ENCODE results near the gene RIT1. TPM values are rescaled to one million over a fixed set of nuclear protein-coding genes. Genes with fewer than 3 reads are reported as not detected.
A peak's percentile ranks its signal among the peaks of the same experiment; 100 is the strongest.
"Not testable (repeated sequence)": the region's sequence is repeated elsewhere in the genome, so short reads cannot be mapped to it uniquely, and the experiment has no call there.

The RIT1 gene
- total RNA-seq, 2 experiments from 2014 or later: 26.0 to 26.4 TPM

GRCh38 chr1:155910621-155911121 is 478 bp downstream of the RIT1 start:
- CTCF ChIA-PET: interaction anchor here (0.6 kb wide), 1 partner anchor 22 kb away, joined by 3 read pairs; no protein-coding TSS in a partner anchor

GRCh38 chr1:155909894-155910293 is 1.3 kb downstream of the RIT1 start:
- Mint-ChIP-seq H3K4me1 (ENCODE audit: low read depth) (peaks cover 26% of the 10 kb centered on the region), H3K27me3 (ENCODE audit: low read depth) (no peaks in the 10 kb centered on the region), H3K27ac (peak overlapping the region; percentile 6), H3K4me3 (peak overlapping the region; percentile 99), H3K9me3 (ENCODE audit: insufficient read depth) (no peaks in the 10 kb centered on the region), H3K36me3 (ENCODE audit: low read depth) (peaks cover 62% of the 10 kb centered on the region)
- DNase-seq (no peak), ATAC-seq (no peak)
- ChIA-PET CTCF (no interaction called here), POLR2A (no interaction called here)

More at GRCh38 chr1:155910621-155911121, 478 bp downstream of the RIT1 start:
- Mint-ChIP-seq H3K9me3 (ENCODE audit: insufficient read depth) (no peaks in the 10 kb centered on the region), H3K4me3 (peak overlapping the region; percentile 99), H3K27ac (peak overlapping the region; percentile 99), H3K36me3 (ENCODE audit: low read depth) (peaks cover 63% of the 10 kb centered on the region), H3K4me1 (ENCODE audit: low read depth) (peaks cover 26% of the 10 kb centered on the region), H3K27me3 (ENCODE audit: low read depth) (no peaks in the 10 kb centered on the region)
- DNase-seq (peak; percentile 29), ATAC-seq (peak; percentile 38)
- POLR2A ChIA-PET: no interaction called here

GRCh38 chr1:155904261-155904660 is 6.9 kb downstream of the RIT1 start:
- peaks cover 9% of the 10 kb centered on the region for H3K4me1 Mint-ChIP-seq (ENCODE audit: low read depth)
- no peaks in the 10 kb centered on the region for H3K9me3 Mint-ChIP-seq (ENCODE audit: insufficient read depth)
- no peaks in the 10 kb centered on the region for H3K27me3 Mint-ChIP-seq (ENCODE audit: low read depth)
- ATAC-seq (no peak), DNase-seq (no peak)
- H3K27ac Mint-ChIP-seq: no peak overlapping the region
- peaks cover 51% of the 10 kb centered on the region for H3K36me3 Mint-ChIP-seq (ENCODE audit: low read depth)
- CTCF ChIA-PET: interaction anchor here (1.2 to 2.7 kb wide), 3 partner anchors 42 to 163 kb away, joined by 3 to 10 read pairs (median 5); no protein-coding TSS in a partner anchor
- H3K4me3 Mint-ChIP-seq: no peak overlapping the region
- POLR2A ChIA-PET: interaction anchor here (1.1 kb wide), 1 partner anchor 30 kb away, joined by 3 read pairs; the partner anchor contains the start of gene KHDC4

- ATAC-seq: no peak
- Mint-ChIP-seq H3K27ac (no peak overlapping the region), H3K4me1 (ENCODE audit: low read depth) (peaks cover 4% of the 10 kb centered on the region), H3K27me3 (ENCODE audit: low read depth) (no peaks in the 10 kb centered on the region), H3K36me3 (ENCODE audit: low read depth) (peaks cover 48% of the 10 kb centered on the region), H3K4me3 (no peak overlapping the region), H3K9me3 (ENCODE audit: insufficient read depth) (no peaks in the 10 kb centered on the region)
- no peak for DNase-seq
- CTCF ChIA-PET: interaction anchor here (0.7 kb wide), 1 partner anchor 120 kb away, joined by 3 read pairs; no protein-coding TSS in a partner anchor
- POLR2A ChIA-PET: interaction anchor here (1.1 kb wide), 1 partner anchor 21 kb away, joined by 3 read pairs; no protein-coding TSS in a partner anchor
These were observed 11.0 kb downstream of the RIT1 start for GRCh38 chr1:155900161-155900560.

- Mint-ChIP-seq H3K4me1 (ENCODE audit: low read depth) (peaks cover 4% of the 10 kb centered on the region), H3K27ac (no peak overlapping the region), H3K4me3 (no peak overlapping the region), H3K36me3 (ENCODE audit: low read depth) (peaks cover 45% of the 10 kb centered on the region), H3K27me3 (ENCODE audit: low read depth) (no peaks in the 10 kb centered on the region), H3K9me3 (ENCODE audit: insufficient read depth) (no peaks in the 10 kb centered on the region)
- no peak for DNase-seq
- ATAC-seq: no peak
- POLR2A ChIA-PET: interaction anchor here (1.0 to 1.4 kb wide), 3 partner anchors 21 to 78 kb away, joined by 3 read pairs; partner anchors contain the start of gene KHDC4
- CTCF ChIA-PET: interaction anchor here (0.6 to 1.3 kb wide), 2 partner anchors 38 to 81 kb away, joined by 3 read pairs; no protein-coding TSS in a partner anchor
These were observed 11.5 kb downstream of the RIT1 start for GRCh38 chr1:155899683-155900082.

GRCh38 chr1:155898888-155899287 is 12.3 kb downstream of the RIT1 start:
- Mint-ChIP-seq H3K27me3 (ENCODE audit: low read depth) (no peaks in the 10 kb centered on the region), H3K4me1 (ENCODE audit: low read depth) (peaks cover 3% of the 10 kb centered on the region), H3K9me3 (ENCODE audit: insufficient read depth) (no peaks in the 10 kb centered on the region), H3K36me3 (ENCODE audit: low read depth) (peaks cover 37% of the 10 kb centered on the region), H3K27ac (no peak overlapping the region), H3K4me3 (no peak overlapping the region)
- CTCF ChIA-PET: interaction anchor here (0.6 to 1.5 kb wide), 5 partner anchors 36 to 167 kb away, joined by 3 read pairs; partner anchors contain the start of genes ARHGEF2 and KHDC4
- DNase-seq (no peak), ATAC-seq (no peak)
- POLR2A ChIA-PET: interaction anchor here (0.7 to 1.4 kb wide), 3 partner anchors 35 to 419 kb away, joined by 3 to 5 read pairs (median 3); partner anchors contain the start of gene KHDC4

GRCh38 chr1:155897746-155898145 is 13.4 kb downstream of the RIT1 start:
- H3K4me3 Mint-ChIP-seq: no peak overlapping the region
- H3K27me3 Mint-ChIP-seq (ENCODE audit: low read depth): no peaks in the 10 kb centered on the region
- no peak overlapping the region for H3K27ac Mint-ChIP-seq
- CTCF ChIA-PET: interaction anchor here (0.9 to 1.5 kb wide), 3 partner anchors 80 to 169 kb away, joined by 3 to 5 read pairs (median 3); partner anchors contain the start of gene ARHGEF2
- peaks cover 34% of the 10 kb centered on the region for H3K36me3 Mint-ChIP-seq (ENCODE audit: low read depth)
- POLR2A ChIA-PET: no interaction called here
- ATAC-seq: no peak
- peaks cover 14% of the 10 kb centered on the region for H3K4me1 Mint-ChIP-seq (ENCODE audit: low read depth)
- H3K9me3 Mint-ChIP-seq (ENCODE audit: insufficient read depth): no peaks in the 10 kb centered on the region
- DNase-seq: no peak

GRCh38 chr1:155896476-155896875 is 14.7 kb downstream of the RIT1 start:
- H3K4me3 Mint-ChIP-seq; H3K27me3 Mint-ChIP-seq (ENCODE audit: low read depth); H3K27ac Mint-ChIP-seq; CTCF ChIA-PET; ATAC-seq; H3K9me3 Mint-ChIP-seq (ENCODE audit: insufficient read depth); POLR2A ChIA-PET; DNase-seq: not testable (repeated sequence)
- H3K36me3 Mint-ChIP-seq (ENCODE audit: low read depth): peaks cover 30% of the 10 kb centered on the region
- peaks cover 14% of the 10 kb centered on the region for H3K4me1 Mint-ChIP-seq (ENCODE audit: low read depth)

- not testable (repeated sequence) for H3K9me3 Mint-ChIP-seq (ENCODE audit: insufficient read depth); H3K27ac Mint-ChIP-seq; H3K4me3 Mint-ChIP-seq; DNase-seq; H3K27me3 Mint-ChIP-seq (ENCODE audit: low read depth); ATAC-seq
- POLR2A ChIA-PET: interaction anchor here (0.6 kb wide), 1 partner anchor 150 kb away, joined by 4 read pairs; no protein-coding TSS in a partner anchor
- Mint-ChIP-seq H3K4me1 (ENCODE audit: low read depth) (peaks cover 14% of the 10 kb centered on the region), H3K36me3 (ENCODE audit: low read depth) (peaks cover 26% of the 10 kb centered on the region)
- CTCF ChIA-PET: interaction anchor here (0.6 to 0.8 kb wide), 2 partner anchors 16 to 959 kb away, joined by 3 to 4 read pairs; partner anchors contain the start of gene PMVK
These were observed 15.5 kb downstream of the RIT1 start for GRCh38 chr1:155895617-155896016.

GRCh38 chr1:155893389-155894142 is 17.6 kb downstream of the RIT1 start:
- ChIA-PET CTCF (interaction anchor here (0.7 to 2.7 kb wide), 8 partner anchors 11 to 643 kb away, joined by 3 to 8 read pairs (median 4); partner anchors contain the start of gene SYT11), POLR2A (interaction anchor here (0.6 to 1.0 kb wide), 2 partner anchors 34 to 584 kb away, joined by 3 read pairs; partner anchors contain the start of gene SYT11)
- DNase-seq (peak; percentile 54), ATAC-seq (peak; percentile 86)
- peaks cover 15% of the 10 kb centered on the region for H3K36me3 Mint-ChIP-seq (ENCODE audit: low read depth)
- no peaks in the 10 kb centered on the region for H3K9me3 Mint-ChIP-seq (ENCODE audit: insufficient read depth)
- no peaks in the 10 kb centered on the region for H3K27me3 Mint-ChIP-seq (ENCODE audit: low read depth)
- H3K27ac Mint-ChIP-seq: peak overlapping the region; percentile 82
- H3K4me3 Mint-ChIP-seq: no peak overlapping the region
- peaks cover 14% of the 10 kb centered on the region for H3K4me1 Mint-ChIP-seq (ENCODE audit: low read depth)

- Mint-ChIP-seq H3K36me3 (ENCODE audit: low read depth) (peaks cover 14% of the 10 kb centered on the region), H3K27ac (peak overlapping the region; percentile 82), H3K4me3 (no peak overlapping the region), H3K27me3 (ENCODE audit: low read depth) (no peaks in the 10 kb centered on the region), H3K4me1 (ENCODE audit: low read depth) (peaks cover 14% of the 10 kb centered on the region), H3K9me3 (ENCODE audit: insufficient read depth) (no peaks in the 10 kb centered on the region)
- DNase-seq (no peak), ATAC-seq (no peak)
- POLR2A ChIA-PET: interaction anchor here (0.6 kb wide), 1 partner anchor 583 kb away, joined by 3 read pairs; no protein-coding TSS in a partner anchor
- CTCF ChIA-PET: interaction anchor here (1.0 to 2.7 kb wide), 8 partner anchors 10 to 174 kb away, joined by 3 to 8 read pairs (median 6); partner anchors contain the start of gene SYT11
These were observed 18.4 kb downstream of the RIT1 start for GRCh38 chr1:155892796-155893195.
